H9 (cell line): Measurements from ENCODE around the gene RAB27B. TPM values are rescaled to one million over a fixed set of nuclear protein-coding genes. Genes with fewer than 3 reads are reported as not detected.

Experiments used
- DNase-seq: peaks from one replicate; pipeline ENCODE4 v3.0.0-alpha.2; 2017
- H2AFZ ChIP-seq: one replicate; pipeline ENCODE4 v1.6.1; 2013; ENCODE audit warnings: mild to moderate bottlenecking, low read length, control low read depth, moderate library complexity
- H2AK5ac ChIP-seq: 2 replicates; pipeline ENCODE4 v1.6.1; 2013; ENCODE audit warnings: low read length, control low read depth, mixed read lengths; ENCODE audit not compliant: insufficient read length
- H2BK120ac ChIP-seq: one replicate; pipeline ENCODE4 v1.6.1; 2013; ENCODE audit warnings: low read depth, mild to moderate bottlenecking, low read length, control low read depth, inconsistent platforms; ENCODE audit not compliant: poor library complexity, severe bottlenecking
- H2BK12ac ChIP-seq: 2 replicates; pipeline ENCODE4 v1.6.1; 2013; ENCODE audit warnings: low read length, control low read depth, mixed read lengths, low read depth; ENCODE audit not compliant: insufficient read length
- H2BK15ac ChIP-seq: 2 replicates; pipeline ENCODE4 v1.6.1; 2013; ENCODE audit warnings: low read depth, low read length, control low read depth
- H2BK20ac ChIP-seq: one replicate; pipeline ENCODE4 v1.6.1; 2013; ENCODE audit warnings: low read depth, mild to moderate bottlenecking, low read length, control low read depth, inconsistent platforms; ENCODE audit not compliant: poor library complexity, severe bottlenecking
- H2BK5ac ChIP-seq: 2 replicates; pipeline ENCODE4 v1.6.1; 2013; ENCODE audit warnings: low read length, control low read depth, mixed read lengths; ENCODE audit not compliant: insufficient read length
- H3K14ac ChIP-seq: 2 replicates; pipeline ENCODE4 v1.6.1; 2013; ENCODE audit warnings: low read length, control low read depth; ENCODE audit not compliant: insufficient read depth
- H3K18ac ChIP-seq: 2 replicates; pipeline ENCODE4 v1.6.1; 2013; ENCODE audit warnings: low read depth, mild to moderate bottlenecking, mixed read lengths, low read length, control low read depth; ENCODE audit not compliant: insufficient read length
- H3K23ac ChIP-seq: 2 replicates; pipeline ENCODE4 v1.6.1; 2013; ENCODE audit warnings: low read length, control low read depth, mixed read lengths, low read depth; ENCODE audit not compliant: insufficient read length
- H3K23me2 ChIP-seq: 2 replicates; pipeline ENCODE4 v1.6.1; 2013; ENCODE audit warnings: low read depth, mild to moderate bottlenecking, mixed read lengths, low read length, control low read depth; ENCODE audit not compliant: insufficient read length, poor library complexity, severe bottlenecking
- H3K27ac ChIP-seq: 2 replicates; pipeline ENCODE4 v1.5.1; 2013; ENCODE audit warnings: low read length, control low read depth, mixed read lengths, low read depth; ENCODE audit not compliant: insufficient read length
- H3K27me3 ChIP-seq: 2 replicates; pipeline ENCODE4 v1.6.1; 2013; ENCODE audit warnings: low read length, control low read depth, inconsistent platforms; ENCODE audit not compliant: insufficient read depth
- H3K4ac ChIP-seq: 2 replicates; pipeline ENCODE4 v1.6.1; 2013; ENCODE audit warnings: low read depth, mild to moderate bottlenecking, control low read depth, inconsistent platforms, low read length, moderate library complexity
- H3K4me1 ChIP-seq: 2 replicates; pipeline ENCODE4 v1.6.1; 2013; ENCODE audit warnings: low read length, control low read depth, inconsistent platforms; ENCODE audit not compliant: insufficient read depth
- H3K4me2 ChIP-seq: 2 replicates; pipeline ENCODE4 v1.6.1; 2013; ENCODE audit warnings: low read length, control low read depth, mixed read lengths; ENCODE audit not compliant: insufficient read length, insufficient read depth
- H3K56ac ChIP-seq: 2 replicates; pipeline ENCODE4 v1.6.1; 2013; ENCODE audit warnings: low read depth, mild to moderate bottlenecking, mixed read lengths, low read length, control low read depth; ENCODE audit not compliant: insufficient read length
- H3K79me1 ChIP-seq: 2 replicates; pipeline ENCODE4 v1.6.1; 2013; ENCODE audit warnings: low read depth, mild to moderate bottlenecking, moderate library complexity, low read length, control low read depth, inconsistent platforms; ENCODE audit not compliant: insufficient read depth, poor library complexity, severe bottlenecking
- H3K79me2 ChIP-seq: 2 replicates; pipeline ENCODE4 v1.6.1; 2013; ENCODE audit warnings: low read length, control low read depth, inconsistent platforms; ENCODE audit not compliant: insufficient read depth
- H3K9ac ChIP-seq: 2 replicates; pipeline ENCODE4 v1.6.1; 2013; ENCODE audit warnings: low read length, control low read depth, mixed read lengths; ENCODE audit not compliant: insufficient read length; ENCODE audit errors: extremely low read depth
- H3K9me3 ChIP-seq: one replicate; pipeline ENCODE4 v1.6.1; 2013; ENCODE audit warnings: low read depth, low read length, inconsistent platforms; ENCODE audit not compliant: control insufficient read depth
- H3T11ph ChIP-seq: one replicate; pipeline ENCODE4 v1.6.1; 2013; ENCODE audit warnings: mild to moderate bottlenecking, low read length, control low read depth, inconsistent platforms
- H4K20me1 ChIP-seq: one replicate; pipeline ENCODE4 v1.6.1; 2013; ENCODE audit not compliant: control insufficient read depth, insufficient read length, insufficient read depth
- H4K5ac ChIP-seq: 2 replicates; pipeline ENCODE4 v1.6.1; 2013; ENCODE audit warnings: low read depth, mild to moderate bottlenecking, mixed read lengths, low read length, control low read depth; ENCODE audit not compliant: insufficient read length
- H4K8ac ChIP-seq: replicated peaks from 2 replicates; pipeline ENCODE4 v1.6.1; 2013; ENCODE audit warnings: low read length, control low read depth, mixed read lengths, low read depth; ENCODE audit not compliant: insufficient read length
- H4K91ac ChIP-seq: 2 replicates; pipeline ENCODE4 v1.6.1; 2013; ENCODE audit warnings: low read depth, mild to moderate bottlenecking, moderate library complexity, mixed read lengths, low read length, control low read depth; ENCODE audit not compliant: insufficient read length
- H3K27ac Mint-ChIP-seq, 3 experiments: 2 replicates in 2 of 3; 3 replicates in 1 of 3; pipeline ENCODE4 v1.8.0; 2020 to 2021; ENCODE audit warnings: mixed read lengths in 3 of 3, mild to moderate bottlenecking in 1 of 3, moderate library complexity in 1 of 3
- H3K27me3 Mint-ChIP-seq: 2 replicates; pipeline ENCODE4 v1.8.0; 2021; ENCODE audit warnings: low read depth, mild to moderate bottlenecking, moderate library complexity, mixed read lengths
- H3K36me3 Mint-ChIP-seq, 3 experiments: 2 replicates in 2 of 3; 3 replicates in 1 of 3; pipeline ENCODE4 v1.8.0; 2020 to 2021; ENCODE audit warnings: low read depth in 3 of 3, mixed read lengths in 3 of 3; ENCODE audit not compliant: insufficient read depth in 1 of 3
- H3K4me1 Mint-ChIP-seq, 2 experiments: 2 replicates each; pipeline ENCODE4 v1.8.0; 2020; ENCODE audit warnings: mixed read lengths in 2 of 2
- H3K4me3 Mint-ChIP-seq, 2 experiments: 2 replicates in 1 of 2; 3 replicates in 1 of 2; pipeline ENCODE4 v1.8.0; 2020 to 2021; ENCODE audit warnings: mild to moderate bottlenecking in 2 of 2, mixed read lengths in 2 of 2, moderate library complexity in 1 of 2
- H3K9me3 Mint-ChIP-seq, 2 experiments: 2 replicates in 1 of 2; 3 replicates in 1 of 2; pipeline ENCODE4 v1.8.0; 2020; ENCODE audit warnings: mild to moderate bottlenecking in 2 of 2, mixed read lengths in 2 of 2, moderate library complexity in 1 of 2
- WGBS: extraction: QIAGEN DNeasy Blood & Tissue Kit; methylation state at CpG from one replicate; pipeline ENCODE4 v1.1.7; 2013; ENCODE audit warnings: missing lambda C conversion rate, low lambda C conversion rate, mixed read lengths; ENCODE audit not compliant: insufficient read length; ENCODE audit errors: extremely low coverage; 5-methylcytosine and 5-hydroxymethylcytosine counted together
- total RNA-seq: library from RNA; stranded (reverse); gene quantifications from 2 replicates; pipeline ENCODE4 v1.2.1, GENCODE V29; 2021
- TF ChIP-seq, protein P1 (sequence below): fragments of 200-600 bp; sonication (generic); conservative IDR thresholded peaks from 3 replicates; pipeline ENCODE4 v1.8.0; 2021; ENCODE audit warnings: antibody characterized with exemption, mild to moderate bottlenecking

The RAB27B gene
- total RNA-seq, 1 experiment from 2014 or later = 0.15 TPM

DNA sequence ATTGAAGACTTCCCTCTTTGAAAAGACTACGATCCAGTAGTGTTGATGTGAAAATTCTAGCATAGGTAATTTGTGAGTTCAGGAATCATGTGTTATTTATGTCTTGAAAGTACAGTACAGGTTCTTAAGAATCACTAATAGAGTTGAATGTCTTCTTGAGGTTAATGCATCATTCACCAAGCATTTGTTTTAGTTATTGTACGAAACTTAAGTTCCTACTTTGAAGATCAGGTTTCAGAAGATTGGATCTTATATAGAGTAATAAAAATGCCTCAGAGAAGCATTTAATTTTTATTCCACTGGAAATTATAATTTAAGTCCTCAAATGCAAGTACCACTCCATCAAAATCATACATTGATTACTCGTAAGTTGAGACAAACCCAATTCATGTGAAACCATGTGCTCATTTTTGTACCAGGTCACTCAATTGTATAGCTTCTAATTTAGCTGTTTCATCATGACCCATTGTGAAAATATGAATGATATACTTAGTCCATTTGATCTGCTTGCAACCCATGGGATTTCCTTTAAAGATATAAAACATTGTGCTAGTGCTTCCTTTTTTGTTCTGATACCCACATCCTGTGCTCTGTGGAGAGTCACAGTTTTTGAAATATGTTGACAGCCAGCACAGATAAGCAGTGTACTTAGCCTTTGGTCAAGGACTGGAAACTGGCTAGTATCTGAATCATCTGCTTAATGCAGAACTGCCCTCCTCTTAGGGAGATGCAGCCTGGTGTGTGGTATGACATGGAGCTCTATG, 22.5 kb upstream of the RAB27B start:
- Histone ChIP-seq H3T11ph (no peak overlapping the region), H2BK5ac (no peak overlapping the region), H2AK5ac (no peak overlapping the region), H4K5ac (no peak overlapping the region), H4K20me1 (no peaks in the 10 kb centered on the region), H3K4ac (no peak overlapping the region), H4K8ac (no peak overlapping the region), H3K27ac (no peak overlapping the region), H3K9me3 (no peaks in the 10 kb centered on the region), H3K23ac (no peak overlapping the region), H3K14ac (no peak overlapping the region), H2BK15ac (no peak overlapping the region), H3K9ac (no peak overlapping the region), H2BK12ac (no peak overlapping the region), H2BK20ac (no peak overlapping the region), H3K18ac (no peak overlapping the region), H3K79me2 (no peaks in the 10 kb centered on the region), H3K4me2 (no peak overlapping the region), H3K4me1 (no peaks in the 10 kb centered on the region), H3K27me3 (no peaks in the 10 kb centered on the region), H2BK120ac (no peak overlapping the region), H3K23me2 (no peaks in the 10 kb centered on the region), H2AFZ (no peak overlapping the region), H3K79me1 (no peaks in the 10 kb centered on the region), H4K91ac (no peak overlapping the region), H3K56ac (no peak overlapping the region)
- WGBS = no CpG with 5 or more reads among the region's 3 CpGs
- no peak for DNase-seq
- Mint-ChIP-seq H3K4me1 (no peaks in the 10 kb centered on the region), H3K9me3 (no peaks in the 10 kb centered on the region), H3K27me3 (no peaks in the 10 kb centered on the region), H3K36me3 (no peaks in the 10 kb centered on the region), H3K27ac (no peak overlapping the region), H3K4me3 (no peak overlapping the region)
- TF ChIP-seq, protein P1, sequence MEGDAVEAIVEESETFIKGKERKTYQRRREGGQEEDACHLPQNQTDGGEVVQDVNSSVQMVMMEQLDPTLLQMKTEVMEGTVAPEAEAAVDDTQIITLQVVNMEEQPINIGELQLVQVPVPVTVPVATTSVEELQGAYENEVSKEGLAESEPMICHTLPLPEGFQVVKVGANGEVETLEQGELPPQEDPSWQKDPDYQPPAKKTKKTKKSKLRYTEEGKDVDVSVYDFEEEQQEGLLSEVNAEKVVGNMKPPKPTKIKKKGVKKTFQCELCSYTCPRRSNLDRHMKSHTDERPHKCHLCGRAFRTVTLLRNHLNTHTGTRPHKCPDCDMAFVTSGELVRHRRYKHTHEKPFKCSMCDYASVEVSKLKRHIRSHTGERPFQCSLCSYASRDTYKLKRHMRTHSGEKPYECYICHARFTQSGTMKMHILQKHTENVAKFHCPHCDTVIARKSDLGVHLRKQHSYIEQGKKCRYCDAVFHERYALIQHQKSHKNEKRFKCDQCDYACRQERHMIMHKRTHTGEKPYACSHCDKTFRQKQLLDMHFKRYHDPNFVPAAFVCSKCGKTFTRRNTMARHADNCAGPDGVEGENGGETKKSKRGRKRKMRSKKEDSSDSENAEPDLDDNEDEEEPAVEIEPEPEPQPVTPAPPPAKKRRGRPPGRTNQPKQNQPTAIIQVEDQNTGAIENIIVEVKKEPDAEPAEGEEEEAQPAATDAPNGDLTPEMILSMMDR = no peak
